Measurements from ENCODE around the gene PARP6. TPM values are rescaled to one million over a fixed set of nuclear protein-coding genes. Genes with fewer than 3 reads are reported as not detected.

PARP6 gene
- total RNA-seq (2021) (51.3 and 65.9 TPM in 2 replicates), Bru-seq, nascent RNA (percentile 81 among the genes with signal in this experiment), BruChase-seq, experiment 1, labeled RNA remaining after a 2-hour chase (percentile 82 among the genes with signal in this experiment), BruChase-seq, experiment 2, labeled RNA remaining after a 6-hour chase (percentile 79 among the genes with signal in this experiment)
- long read RNA-seq, partial matches to known transcripts = 7 of 43 reads
- long read RNA-seq, other reads (novel, unspliced or antisense) = 34 of 43 reads

DNA sequence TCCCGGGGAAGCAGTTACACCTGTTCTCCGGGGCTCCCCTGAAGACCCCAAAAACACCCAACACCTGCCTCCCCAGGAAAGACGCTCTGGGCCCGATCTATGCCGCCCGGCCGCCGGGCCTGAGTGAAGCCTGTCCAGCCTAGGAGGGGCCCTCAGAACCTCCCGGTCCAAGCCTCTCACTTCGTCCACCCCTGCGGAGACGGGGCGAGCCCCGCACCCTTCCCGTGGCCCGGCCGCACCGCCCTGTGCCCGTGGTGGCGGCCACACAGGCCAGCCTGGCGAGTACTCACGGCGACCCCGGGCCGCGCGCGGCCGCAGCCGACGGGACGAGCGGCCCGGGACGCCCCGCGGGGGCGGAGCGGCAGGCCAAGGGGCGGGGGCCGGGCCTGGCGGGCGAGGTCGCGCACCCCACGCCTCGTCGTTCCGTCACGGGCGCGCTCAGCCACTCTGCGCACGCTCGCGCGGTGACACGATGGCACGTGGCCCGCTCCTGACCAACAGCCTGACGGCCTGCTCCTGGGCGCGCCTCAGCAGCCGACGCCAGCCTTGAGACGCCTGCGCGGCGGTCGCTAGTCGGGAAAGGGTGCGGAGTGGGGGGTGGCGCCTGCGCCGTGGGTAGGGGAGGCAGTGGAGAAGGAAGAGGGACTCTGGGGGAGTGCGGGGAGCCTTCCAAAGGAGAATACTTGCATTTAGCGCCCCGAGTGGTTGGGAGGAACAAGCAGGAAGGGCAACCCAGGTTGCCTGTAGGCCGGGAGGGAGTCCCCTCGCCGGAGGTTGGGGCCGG is at the start of gene PARP6:
TSS of gene PARP6 (minus strand) at position 342 of the 784 bp plus-strand sequence. CDS start 5,077 bp downstream, outside the sequence.
- POLR2A ChIA-PET (ENCODE audit: unreplicated experiment) = no interaction called here

GRCh38 chr15:72319985-72320671 is 47.8 kb upstream of the PARP6 start, which contains the start of gene CELF6:
CELF6 (minus strand) TSS chr15:72320157; CDS start chr15:72319874, 283 bp downstream.
- intact Hi-C loops (cut with micrococcal nuclease; ENCODE audit: unreplicated experiment) = no loop called here

More for the DNA sequence above, at the start of gene PARP6:
- Histone ChIP-seq H3K9me2 (ENCODE audit: insufficient read depth) (no peaks in the 10 kb centered on the region; the same call in 1 of the 2 replicates), H3K36me3 (ENCODE audit: low read depth) (peaks cover 12% of the 10 kb centered on the region), H3F3A (ENCODE audit: insufficient read depth, low read depth) (no peaks in the 10 kb centered on the region; the same call in 1 of the 2 replicates), H3K4me3 (peak within 1 kb of the TSS; percentile 85), H3K4me1 (replicated peaks; ENCODE audit: insufficient read depth) (peaks cover 18% of the 10 kb centered on the region), H3K79me2 (ENCODE audit: low read depth) (peaks cover 22% of the 10 kb centered on the region), H4K20me1 (ENCODE audit: insufficient read depth) (no peaks in the 10 kb centered on the region), H3K4me2 (peak within 1 kb of the TSS; percentile 77), H2AFZ (peak within 1 kb of the TSS; percentile 97), H3K27me3 (ENCODE audit: insufficient read depth, low read depth) (no peaks in the 10 kb centered on the region), H3K27ac (peak within 1 kb of the TSS; percentile 48; the same call in 1 of the 2 replicates), H3K9me3 (ENCODE audit: insufficient read depth, low read depth) (no peaks in the 10 kb centered on the region)
- CTCF ChIA-PET = no interaction called here
- DNase-seq = peak; percentile 90 to 99
- TF ChIP-seq EZH2 (IDR thresholded peaks at IDR 0.05; ENCODE audit: low read depth) = no peak
- TF ChIP-seq, protein P1, sequence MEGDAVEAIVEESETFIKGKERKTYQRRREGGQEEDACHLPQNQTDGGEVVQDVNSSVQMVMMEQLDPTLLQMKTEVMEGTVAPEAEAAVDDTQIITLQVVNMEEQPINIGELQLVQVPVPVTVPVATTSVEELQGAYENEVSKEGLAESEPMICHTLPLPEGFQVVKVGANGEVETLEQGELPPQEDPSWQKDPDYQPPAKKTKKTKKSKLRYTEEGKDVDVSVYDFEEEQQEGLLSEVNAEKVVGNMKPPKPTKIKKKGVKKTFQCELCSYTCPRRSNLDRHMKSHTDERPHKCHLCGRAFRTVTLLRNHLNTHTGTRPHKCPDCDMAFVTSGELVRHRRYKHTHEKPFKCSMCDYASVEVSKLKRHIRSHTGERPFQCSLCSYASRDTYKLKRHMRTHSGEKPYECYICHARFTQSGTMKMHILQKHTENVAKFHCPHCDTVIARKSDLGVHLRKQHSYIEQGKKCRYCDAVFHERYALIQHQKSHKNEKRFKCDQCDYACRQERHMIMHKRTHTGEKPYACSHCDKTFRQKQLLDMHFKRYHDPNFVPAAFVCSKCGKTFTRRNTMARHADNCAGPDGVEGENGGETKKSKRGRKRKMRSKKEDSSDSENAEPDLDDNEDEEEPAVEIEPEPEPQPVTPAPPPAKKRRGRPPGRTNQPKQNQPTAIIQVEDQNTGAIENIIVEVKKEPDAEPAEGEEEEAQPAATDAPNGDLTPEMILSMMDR (conservative IDR thresholded peaks at IDR 0.05) = no peak; the same call in 1 of the 2 replicates
- BruUV-seq (replicated peaks) = no TSS peak
- intact Hi-C loops (cut with micrococcal nuclease; ENCODE audit: unreplicated experiment) = loop anchor here (2.0 to 5.0 kb wide), 2 partner anchors 40 to 74 kb away; partner anchors contain the start of gene PKM

More at GRCh38 chr15:72319985-72320671, 47.8 kb upstream of the PARP6 start, which contains the start of gene CELF6:
- Histone ChIP-seq H3K36me3 (ENCODE audit: low read depth) (0 out of 2 replicates have a peak, but pooled peaks cover 5% of the 10 kb centered on the region), H3F3A (ENCODE audit: insufficient read depth, low read depth) (no peaks in the 10 kb centered on the region; the same call in 1 of the 2 replicates), H3K27me3 (ENCODE audit: insufficient read depth, low read depth) (no peaks in the 10 kb centered on the region), H2AFZ (no peak within 1 kb of the TSS), H3K9me3 (ENCODE audit: insufficient read depth, low read depth) (0 out of 2 replicates have a peak, but pooled peaks cover 4% of the 10 kb centered on the region), H3K4me1 (replicated peaks; ENCODE audit: insufficient read depth) (no peaks in the 10 kb centered on the region), H4K20me1 (ENCODE audit: insufficient read depth) (no peaks in the 10 kb centered on the region), H3K79me2 (ENCODE audit: low read depth) (no peaks in the 10 kb centered on the region), H3K27ac (no peak within 1 kb of the TSS), H3K9me2 (ENCODE audit: insufficient read depth) (no peaks in the 10 kb centered on the region), H3K4me3 (peak within 1 kb of the TSS; percentile 42; the same call in 1 of the 2 replicates), H3K4me2 (peak within 1 kb of the TSS; percentile 68)
- TF ChIP-seq, protein P1 (conservative IDR thresholded peaks at IDR 0.05) = no peak
- no peak for TF ChIP-seq EZH2 (IDR thresholded peaks at IDR 0.05; ENCODE audit: low read depth)
- CTCF ChIA-PET = interaction anchor here (0.6 kb wide), 1 partner anchor 101 kb away, joined by 3 read pairs; no protein-coding TSS in a partner anchor
- DNase-seq = peak; percentile 49 to 72
- BruUV-seq (replicated peaks) = no TSS peak
- POLR2A ChIA-PET (ENCODE audit: unreplicated experiment) = no interaction called here
